ENCODE data around the gene ZXDC. TPM values are rescaled to one million over a fixed set of nuclear protein-coding genes. Genes with fewer than 3 reads are reported as not detected.

ZXDC gene
- total RNA-seq, 1 experiment from 2014 or later, result 61.1 TPM

- no peak for DNase-seq (ENCODE audit: low spot score)
- Histone ChIP-seq H3K27me3 (replicated peaks; ENCODE audit: insufficient read depth, low read depth, low read length, poor library complexity) (no peaks in the 10 kb centered on the region), H3K4me1 (ENCODE audit: insufficient read depth, low read length, poor library complexity, severe bottlenecking) (no peaks in the 10 kb centered on the region), H3K27ac (ENCODE audit: low read depth, low read length, poor library complexity, severe bottlenecking) (no peak overlapping the region), H3K4me3 (ENCODE audit: low read depth, low read length, poor library complexity, severe bottlenecking) (no peak overlapping the region), H3K36me3 (ENCODE audit: insufficient read depth, low read length, poor library complexity, severe bottlenecking) (no peaks in the 10 kb centered on the region), H3K9me3 (ENCODE audit: low read depth, low read length, poor library complexity, severe bottlenecking) (no peaks in the 10 kb centered on the region)
- intact Hi-C loops (cut with micrococcal nuclease; ENCODE audit: unreplicated experiment), result no loop called here
- no peak for TF ChIP-seq EZH2 (IDR thresholded peaks at IDR 0.05; ENCODE audit: borderline replicate concordance, low read depth, low read length, poor library complexity, severe bottlenecking)
- TF ChIP-seq CTCF (conservative IDR thresholded peaks at IDR 0.05; ENCODE audit: low read depth, low read length), result no peak
- CTCF ChIA-PET, result no interaction called here
- POLR2A ChIA-PET (ENCODE audit: low non-redundant PET), result no interaction called here
- BruUV-seq (replicated peaks), result no TSS peak
Measured at GRCh38 chr3:126510308-126510910, 34.7 kb upstream of the ZXDC start.

GRCh38 chr3:126509597-126510307, 34.1 kb upstream of the ZXDC start:
- Histone ChIP-seq H3K9me3 (ENCODE audit: low read depth, low read length, poor library complexity, severe bottlenecking) (no peaks in the 10 kb centered on the region), H3K27ac (ENCODE audit: low read depth, low read length, poor library complexity, severe bottlenecking) (no peak overlapping the region), H3K4me1 (ENCODE audit: insufficient read depth, low read length, poor library complexity, severe bottlenecking) (no peaks in the 10 kb centered on the region), H3K36me3 (ENCODE audit: insufficient read depth, low read length, poor library complexity, severe bottlenecking) (no peaks in the 10 kb centered on the region), H3K4me3 (ENCODE audit: low read depth, low read length, poor library complexity, severe bottlenecking) (no peak overlapping the region), H3K27me3 (replicated peaks; ENCODE audit: insufficient read depth, low read depth, low read length, poor library complexity) (peaks cover 4% of the 10 kb centered on the region)
- ChIA-PET CTCF (no interaction called here), POLR2A (ENCODE audit: low non-redundant PET) (no interaction called here)
- TF ChIP-seq EZH2 (IDR thresholded peaks at IDR 0.05; ENCODE audit: borderline replicate concordance, low read depth, low read length, poor library complexity, severe bottlenecking) (no peak), CTCF (conservative IDR thresholded peaks at IDR 0.05; ENCODE audit: low read depth, low read length) (no peak)
- BruUV-seq (replicated peaks), result no TSS peak
- DNase-seq (ENCODE audit: low spot score), result no peak
- intact Hi-C loops (cut with micrococcal nuclease; ENCODE audit: unreplicated experiment), result no loop called here

GRCh38 chr3:126508564-126508964, 32.9 kb upstream of the ZXDC start:
- CTCF ChIA-PET, result interaction anchor here (0.5 kb wide), 1 partner anchor 1063 kb away, joined by 5 read pairs; no protein-coding TSS in a partner anchor
- H3K27ac ChIP-seq (ENCODE audit: low read depth, low read length, poor library complexity, severe bottlenecking), result no peak overlapping the region
- no peak for TF ChIP-seq EZH2 (IDR thresholded peaks at IDR 0.05; ENCODE audit: borderline replicate concordance, low read depth, low read length, poor library complexity, severe bottlenecking)
- TF ChIP-seq CTCF (conservative IDR thresholded peaks at IDR 0.05; ENCODE audit: low read depth, low read length), result no peak
- H3K4me3 ChIP-seq (ENCODE audit: low read depth, low read length, poor library complexity, severe bottlenecking), result no peak overlapping the region
- no peak for DNase-seq (ENCODE audit: low spot score)
- H3K4me1 ChIP-seq (ENCODE audit: insufficient read depth, low read length, poor library complexity, severe bottlenecking), result no peaks in the 10 kb centered on the region
- no peaks in the 10 kb centered on the region for H3K36me3 ChIP-seq (ENCODE audit: insufficient read depth, low read length, poor library complexity, severe bottlenecking)
- no peaks in the 10 kb centered on the region for H3K9me3 ChIP-seq (ENCODE audit: low read depth, low read length, poor library complexity, severe bottlenecking)
- BruUV-seq (replicated peaks), result no TSS peak
- intact Hi-C loops (cut with micrococcal nuclease; ENCODE audit: unreplicated experiment), result no loop called here
- peaks cover 4% of the 10 kb centered on the region for H3K27me3 ChIP-seq (replicated peaks; ENCODE audit: insufficient read depth, low read depth, low read length, poor library complexity)
- POLR2A ChIA-PET (ENCODE audit: low non-redundant PET), result interaction anchor here (0.7 kb wide), 1 partner anchor 321 kb away, joined by 3 read pairs; no protein-coding TSS in a partner anchor
